CD4-positive, alpha-beta memory T cell (primary cell): ENCODE results near the gene AGGF1. TPM values are rescaled to one million over a fixed set of nuclear protein-coding genes. Genes with fewer than 3 reads are reported as not detected.
"Not testable (repeated sequence)": the region's sequence is repeated elsewhere in the genome, so short reads cannot be mapped to it uniquely, and the experiment has no call there.

ENCODE experiments used
- CTCF ChIA-PET: fragments of 350-600 bp; sonication (Branson Sonifier 250); formaldehyde crosslinking; loops from one replicate; lab custom pipeline; 2021; ENCODE audit warnings: inconsistent platforms; ENCODE audit not compliant: partially characterized antibody; lab: Charles Lee
- POLR2A ChIA-PET: fragments of 350-600 bp; sonication (Branson Sonifier 250); formaldehyde crosslinking; loops from one replicate; lab custom pipeline; 2021; ENCODE audit not compliant: partially characterized antibody; lab: Charles Lee
- DNase-seq, 5 donors: peaks; one replicate each; pipeline versions ENCODE4 v3.0.0 to v3.0.0-alpha.2; 2020 to 2022; ENCODE audit warnings: mixed read lengths in 1 of 5
- H3K27ac ChIP-seq: one replicate; pipeline ENCODE4 v1.7.0; 2013; ENCODE audit warnings: low read depth, low read length
- H3K27me3 ChIP-seq: 2 replicates; pipeline ENCODE4 v1.7.0; 2013; ENCODE audit warnings: mild to moderate bottlenecking, low read length, moderate library complexity; ENCODE audit not compliant: insufficient read depth
- H3K36me3 ChIP-seq: 2 replicates; pipeline ENCODE4 v1.7.0; 2013; ENCODE audit warnings: mild to moderate bottlenecking, low read length, moderate library complexity; ENCODE audit not compliant: insufficient read depth
- H3K4me1 ChIP-seq: 2 replicates; pipeline ENCODE4 v1.7.0; 2013; ENCODE audit warnings: mild to moderate bottlenecking, low read length, moderate library complexity; ENCODE audit not compliant: insufficient read depth
- H3K4me3 ChIP-seq, 2 donors: one replicate each; pipeline ENCODE4 v1.7.0; 2013; ENCODE audit warnings: low read length in 2 of 2, mild to moderate bottlenecking in 1 of 2
- H3K9me3 ChIP-seq, 2 donors: one replicate each; pipeline ENCODE4 v1.7.0; 2013; ENCODE audit warnings: low read length in 2 of 2, control low read depth in 1 of 2; ENCODE audit not compliant: control insufficient read depth in 1 of 2
- H3K27ac Mint-ChIP-seq, 7 donors: one replicate each; pipeline ENCODE4 v1.8.0; 2020 to 2021; ENCODE audit warnings: mixed read lengths in 7 of 7, mild to moderate bottlenecking in 6 of 7, inconsistent platforms in 3 of 7, moderate library complexity in 3 of 7
- H3K27me3 Mint-ChIP-seq, 2 donors: one replicate each; pipeline ENCODE4 v1.8.0; 2020 to 2021; ENCODE audit warnings: mixed read lengths in 2 of 2
- H3K36me3 Mint-ChIP-seq, 2 donors: one replicate each; pipeline ENCODE4 v1.8.0; 2020 to 2021; ENCODE audit warnings: mixed read lengths in 2 of 2, inconsistent platforms in 1 of 2, mild to moderate bottlenecking in 1 of 2
- H3K4me1 Mint-ChIP-seq, 4 donors: one replicate each; pipeline ENCODE4 v1.8.0; 2020 to 2021; ENCODE audit warnings: mixed read lengths in 4 of 4, mild to moderate bottlenecking in 1 of 4
- H3K4me3 Mint-ChIP-seq, 8 donors: one replicate each; pipeline ENCODE4 v1.8.0; 2020 to 2021; ENCODE audit warnings: mixed read lengths in 8 of 8, mild to moderate bottlenecking in 7 of 8, moderate library complexity in 6 of 8, inconsistent platforms in 3 of 8
- H3K9me3 Mint-ChIP-seq, 8 donors: one replicate each; pipeline ENCODE4 v1.8.0; 2020 to 2021; ENCODE audit warnings: mixed read lengths in 8 of 8, mild to moderate bottlenecking in 5 of 8, inconsistent platforms in 3 of 8, moderate library complexity in 1 of 8
- intact Hi-C: fragments of 100-400 bp; cut with micrococcal nuclease; formaldehyde crosslinking; loops from one replicate; pipeline ENCODE4 v1.15.1; 2023
- polyA plus RNA-seq, 2 donors: library from polyadenylated mRNA; unstranded; fragments of 300-500 nt; fragmentation: Illumina TruSeq; gene quantifications; one replicate each; pipeline ENCODE4 v1.2.3, GENCODE V29; 2021
- total RNA-seq, 2 experiments: library from RNA; stranded (reverse); gene quantifications; one replicate each; pipeline ENCODE4 v1.2.3, GENCODE V29; 2021

Gene AGGF1
- total and polyA plus RNA-seq, 4 experiments from 2014 or later, result 14.2 to 36.1 (median 29.5) TPM

- Mint-ChIP-seq H3K4me1 (peaks cover 6 to 9% (median 8%) of the 10 kb centered on the region in 4 donors), H3K36me3 (peaks cover 1 to 9% of the 10 kb centered on the region in 2 donors), H3K27me3 (no peaks in the 10 kb centered on the region), H3K4me3 (peak overlapping the region; percentile 39 to 78 (median 60)), H3K27ac (peak overlapping the region in 1 of 7 donors; percentile 26), H3K9me3 (peaks cover 0 to under 1% (median 0%) of the 10 kb centered on the region in 8 donors)
- ChIA-PET CTCF (interaction anchor here (0.8 to 2.4 kb wide), 10 partner anchors 9 to 228 kb away, joined by 3 to 16 read pairs (median 4); partner anchors contain the start of genes AGGF1 and ZBED3), POLR2A (interaction anchor here (1.0 to 1.1 kb wide), 2 partner anchors 11 to 47 kb away, joined by 3 read pairs; partner anchors contain the start of gene AGGF1)
- DNase-seq, result peak; percentile 25 to 44 (median 35)
- Histone ChIP-seq H3K27me3 (no peaks in the 10 kb centered on the region), H3K27ac (no peak overlapping the region), H3K9me3 (no peaks in the 10 kb centered on the region), H3K4me1 (peaks cover 5% of the 10 kb centered on the region), H3K36me3 (no peaks in the 10 kb centered on the region), H3K4me3 (no peak overlapping the region)
- intact Hi-C loops, result loop anchor here (1.0 kb wide), 1 partner anchor 209 kb away; no protein-coding TSS in a partner anchor
Measured at GRCh38 chr5:77076961-77077828, 47.0 kb downstream of the AGGF1 start.

GRCh38 chr5:77077829-77078176 is 47.6 kb downstream of the AGGF1 start:
- no peaks in the 10 kb centered on the region for H3K9me3 ChIP-seq
- H3K4me1 ChIP-seq, result peaks cover 5% of the 10 kb centered on the region
- Mint-ChIP-seq H3K27me3 (no peaks in the 10 kb centered on the region), H3K4me1 (peaks cover 6 to 9% (median 8%) of the 10 kb centered on the region in 4 donors), H3K36me3 (peaks cover 1 to 9% of the 10 kb centered on the region in 2 donors), H3K27ac (no peak overlapping the region), H3K4me3 (peak overlapping the region in 7 of 8 donors; percentile 40 to 79 (median 68)), H3K9me3 (peaks cover 0 to 2% (median 0%) of the 10 kb centered on the region in 8 donors)
- no peak overlapping the region for H3K27ac ChIP-seq
- DNase-seq, result no peak
- intact Hi-C loops, result loop anchor here (1.0 to 2.0 kb wide), 2 partner anchors 210 to 477 kb away; no protein-coding TSS in a partner anchor
- POLR2A ChIA-PET, result interaction anchor here (1.0 kb wide), 1 partner anchor 10 kb away, joined by 3 read pairs; no protein-coding TSS in a partner anchor
- CTCF ChIA-PET, result interaction anchor here (1.0 to 2.4 kb wide), 6 partner anchors 8 to 229 kb away, joined by 3 to 16 read pairs (median 7); partner anchors contain the start of genes AGGF1 and ZBED3
- no peak overlapping the region for H3K4me3 ChIP-seq
- H3K36me3 ChIP-seq, result no peaks in the 10 kb centered on the region
- H3K27me3 ChIP-seq, result no peaks in the 10 kb centered on the region

GRCh38 chr5:77080479-77080878 is 50.3 kb downstream of the AGGF1 start:
- H3K27me3 Mint-ChIP-seq, H3K27ac ChIP-seq, H3K27me3 ChIP-seq, CTCF ChIA-PET, DNase-seq, H3K36me3 ChIP-seq, intact Hi-C loops, H3K9me3 Mint-ChIP-seq, H3K4me1 ChIP-seq, H3K4me3 Mint-ChIP-seq, H3K4me1 Mint-ChIP-seq, H3K36me3 Mint-ChIP-seq, POLR2A ChIA-PET, H3K9me3 ChIP-seq, H3K4me3 ChIP-seq: not testable (repeated sequence)
- H3K27ac Mint-ChIP-seq, result peak overlapping the region in 1 of 7 donors; percentile 52

- CTCF ChIA-PET, result no interaction called here
- H3K4me1 ChIP-seq, result peaks cover 5% of the 10 kb centered on the region
- H3K27ac Mint-ChIP-seq, result peak overlapping the region in 1 of 7 donors; percentile 52
Measured at GRCh38 chr5:77080905-77081304, 50.7 kb downstream of the AGGF1 start.

GRCh38 chr5:77082280-77082679 is 52.1 kb downstream of the AGGF1 start:
- Histone ChIP-seq H3K27me3 (no peaks in the 10 kb centered on the region), H3K36me3 (no peaks in the 10 kb centered on the region), H3K4me3 (no peak overlapping the region), H3K4me1 (peaks cover 8% of the 10 kb centered on the region), H3K27ac (no peak overlapping the region), H3K9me3 (no peaks in the 10 kb centered on the region)
- no peak for DNase-seq
- H3K4me3 Mint-ChIP-seq, result no peak overlapping the region
- peaks cover 0 to 2% of the 10 kb centered on the region in 2 donors for H3K27me3 Mint-ChIP-seq
- no peak overlapping the region for H3K27ac Mint-ChIP-seq
- POLR2A ChIA-PET, result no interaction called here
- CTCF ChIA-PET, result interaction anchor here (0.7 kb wide), 1 partner anchor 1837 kb away, joined by 4 read pairs; no protein-coding TSS in a partner anchor
- intact Hi-C loops, result no loop called here
- peaks cover 3 to 9% of the 10 kb centered on the region in 2 donors for H3K36me3 Mint-ChIP-seq
- H3K9me3 Mint-ChIP-seq, result peaks cover 0 to 2% (median 0%) of the 10 kb centered on the region in 8 donors
- peaks cover 5 to 10% (median 9%) of the 10 kb centered on the region in 4 donors for H3K4me1 Mint-ChIP-seq

More at GRCh38 chr5:77080905-77081304, 50.7 kb downstream of the AGGF1 start:
- no peaks in the 10 kb centered on the region for H3K27me3 Mint-ChIP-seq
- no peak overlapping the region for H3K4me3 ChIP-seq
- H3K36me3 ChIP-seq, result no peaks in the 10 kb centered on the region
- peaks cover 0 to 2% (median 0%) of the 10 kb centered on the region in 8 donors for H3K9me3 Mint-ChIP-seq
- peaks cover 5 to 7% (median 6%) of the 10 kb centered on the region in 4 donors for H3K4me1 Mint-ChIP-seq
- no peak overlapping the region for H3K4me3 Mint-ChIP-seq
- no peak overlapping the region for H3K27ac ChIP-seq
- intact Hi-C loops, result no loop called here
- POLR2A ChIA-PET, result no interaction called here
- H3K9me3 ChIP-seq, result no peaks in the 10 kb centered on the region
- H3K36me3 Mint-ChIP-seq, result peaks cover 1 to 9% of the 10 kb centered on the region in 2 donors
- no peak for DNase-seq
- H3K27me3 ChIP-seq, result no peaks in the 10 kb centered on the region

GRCh38 chr5:77083088-77083487 is 52.9 kb downstream of the AGGF1 start:
- intact Hi-C loops, result no loop called here
- CTCF ChIA-PET, result no interaction called here

GRCh38 chr5:77086368-77086688 is 56.1 kb downstream of the AGGF1 start:
- peaks cover 2 to 4% of the 10 kb centered on the region in 2 donors for H3K27me3 Mint-ChIP-seq
- Histone ChIP-seq H3K9me3 (no peaks in the 10 kb centered on the region), H3K27ac (no peak overlapping the region), H3K27me3 (no peaks in the 10 kb centered on the region), H3K4me3 (peak overlapping the region in 1 of 2 donors; percentile 54), H3K4me1 (peaks cover 12% of the 10 kb centered on the region), H3K36me3 (no peaks in the 10 kb centered on the region)
- ChIA-PET POLR2A (interaction anchor here (3.6 kb wide), 1 partner anchor 56 kb away, joined by 13 read pairs; the partner anchor contains the start of gene AGGF1), CTCF (interaction anchor here (1.3 to 2.4 kb wide), 3 partner anchors 9 to 406 kb away, joined by 3 to 16 read pairs (median 6); partner anchors contain the start of genes AGGF1 and WDR41)
- peak overlapping the region; percentile 88 to 96 (median 93) for H3K4me3 Mint-ChIP-seq
- peaks cover 0 to 2% (median 0%) of the 10 kb centered on the region in 8 donors for H3K9me3 Mint-ChIP-seq
- peaks cover 10 to 14% (median 14%) of the 10 kb centered on the region in 4 donors for H3K4me1 Mint-ChIP-seq
- no peak for DNase-seq
- H3K36me3 Mint-ChIP-seq, result peaks cover 0 to 1% of the 10 kb centered on the region in 2 donors
- intact Hi-C loops, result loop anchor here (2.0 kb wide), 1 partner anchor 404 kb away; no protein-coding TSS in a partner anchor
- peak overlapping the region in 4 of 7 donors; percentile 14 to 89 (median 88) for H3K27ac Mint-ChIP-seq

More at GRCh38 chr5:77083088-77083487, 52.9 kb downstream of the AGGF1 start:
- Mint-ChIP-seq H3K4me1 (peaks cover 10 to 14% (median 13%) of the 10 kb centered on the region in 4 donors), H3K9me3 (peaks cover 0 to 2% (median 0%) of the 10 kb centered on the region in 8 donors), H3K27ac (no peak overlapping the region), H3K27me3 (peaks cover 0 to 2% of the 10 kb centered on the region in 2 donors), H3K36me3 (peaks cover 3 to 9% of the 10 kb centered on the region in 2 donors), H3K4me3 (no peak overlapping the region)
- no peaks in the 10 kb centered on the region for H3K36me3 ChIP-seq
- H3K27ac ChIP-seq, result no peak overlapping the region
- no peak for DNase-seq
- POLR2A ChIA-PET, result no interaction called here
- no peak overlapping the region for H3K4me3 ChIP-seq
- peaks cover 12% of the 10 kb centered on the region for H3K4me1 ChIP-seq
- no peaks in the 10 kb centered on the region for H3K9me3 ChIP-seq
- no peaks in the 10 kb centered on the region for H3K27me3 ChIP-seq
